HG03521 (cell line): ENCODE data around the gene MMP17.
"Not testable (repeated sequence)": the region's sequence is repeated elsewhere in the genome, so short reads cannot be mapped to it uniquely, and the experiment has no call there.

Experiments used
- ATAC-seq: cut with Tn5 transposase; IDR thresholded peaks from one replicate; pipeline ENCODE4 v1.9.1; 2021; ENCODE audit warnings: mild to moderate bottlenecking, moderate library complexity; ENCODE audit not compliant: unreplicated experiment

The MMP17 gene

DNA sequence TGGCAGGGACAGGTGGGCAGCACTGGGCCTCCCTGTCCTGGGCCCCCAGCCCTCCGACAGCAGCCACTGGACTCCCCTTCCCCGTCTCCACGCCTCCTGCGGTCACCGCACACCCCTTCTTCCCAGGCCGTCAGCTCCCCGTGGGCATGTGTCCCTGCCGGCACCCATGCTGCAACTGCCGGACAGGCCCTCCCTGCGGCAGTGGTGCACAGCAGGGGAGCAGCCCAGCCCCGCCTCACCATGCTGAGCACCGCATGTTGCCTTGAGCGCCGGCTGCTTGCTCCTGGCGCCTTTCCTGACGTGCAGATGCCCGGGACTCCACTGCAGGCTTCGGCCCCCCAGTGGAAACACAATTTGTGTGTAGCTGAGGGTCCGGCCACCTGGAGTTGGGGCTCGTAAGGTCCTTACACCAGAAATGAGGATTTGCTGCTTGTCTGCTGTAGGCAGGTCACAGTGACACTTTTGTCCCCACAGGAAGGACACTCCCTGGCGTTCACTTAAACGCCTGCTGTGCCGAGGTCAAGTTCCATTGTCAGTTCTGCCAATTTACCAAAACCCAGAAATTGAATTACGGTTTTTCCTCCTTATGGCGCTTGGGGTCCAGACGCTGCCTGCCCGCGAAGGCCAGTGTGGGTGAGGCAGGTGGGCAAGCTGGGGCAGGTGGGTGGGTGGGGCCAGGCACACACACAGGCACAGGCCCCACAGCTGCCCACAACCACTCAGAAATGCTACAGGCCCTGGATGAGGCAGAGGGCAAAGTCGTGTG is 28.2 kb upstream of the MMP17 start:
- no peak for ATAC-seq

DNA sequence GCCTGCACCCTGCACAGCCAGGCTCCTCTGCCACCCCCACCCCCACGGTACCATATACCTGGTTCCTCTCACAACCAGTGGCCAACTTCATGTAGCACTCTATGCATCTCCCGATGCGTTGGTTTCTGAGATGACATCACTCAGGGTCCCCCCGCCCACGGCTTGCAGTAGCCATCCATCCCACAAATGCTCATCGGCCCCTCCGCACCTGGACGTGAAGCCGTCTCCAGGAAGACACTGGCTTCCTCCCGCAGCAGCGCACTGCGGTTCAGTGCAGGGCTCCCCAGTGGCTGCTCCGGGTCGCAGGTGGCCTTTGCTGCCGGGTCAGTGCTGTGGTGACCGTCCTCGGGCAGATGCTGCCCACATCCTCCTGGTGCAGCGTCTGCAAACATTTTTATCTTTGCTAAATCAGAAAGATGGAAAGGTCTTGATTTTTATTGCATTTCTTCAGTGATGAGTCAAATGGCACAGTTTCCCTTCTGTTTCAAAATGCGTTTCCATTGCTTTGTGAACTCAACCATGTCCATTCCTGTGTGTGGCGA is 27.5 kb upstream of the MMP17 start:
- no peak for ATAC-seq

DNA sequence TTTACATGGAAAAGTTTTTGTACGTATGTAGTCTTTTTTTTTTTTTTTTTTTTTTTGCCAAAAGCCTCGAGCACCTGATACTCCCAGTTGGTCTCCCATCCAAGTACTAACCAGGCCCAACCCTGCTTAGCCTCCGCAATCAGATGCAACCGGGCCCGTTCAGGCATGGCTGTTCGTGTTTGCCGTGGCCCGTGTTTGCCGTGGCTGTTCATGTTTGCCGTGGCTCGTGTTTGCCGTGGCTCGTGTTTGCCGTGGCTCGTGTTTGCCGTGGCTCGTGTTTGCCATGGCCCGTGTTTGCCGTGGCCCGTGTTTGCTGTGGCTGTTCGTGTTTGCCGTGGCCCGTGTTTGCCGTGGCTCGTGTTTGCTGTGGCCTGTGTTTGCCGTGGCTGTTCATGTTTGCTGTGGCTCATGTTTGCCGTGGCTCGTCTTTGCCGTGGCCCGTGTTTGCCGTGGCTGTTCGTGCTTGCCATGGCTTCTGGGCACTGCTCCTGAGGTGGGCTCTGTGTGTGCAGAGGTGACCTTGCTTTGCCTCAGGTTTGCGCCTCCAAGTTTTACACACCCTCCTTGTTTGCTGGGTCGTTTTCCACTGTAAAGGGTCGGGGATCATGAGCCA is 26.8 kb upstream of the MMP17 start:
- ATAC-seq = no peak

DNA sequence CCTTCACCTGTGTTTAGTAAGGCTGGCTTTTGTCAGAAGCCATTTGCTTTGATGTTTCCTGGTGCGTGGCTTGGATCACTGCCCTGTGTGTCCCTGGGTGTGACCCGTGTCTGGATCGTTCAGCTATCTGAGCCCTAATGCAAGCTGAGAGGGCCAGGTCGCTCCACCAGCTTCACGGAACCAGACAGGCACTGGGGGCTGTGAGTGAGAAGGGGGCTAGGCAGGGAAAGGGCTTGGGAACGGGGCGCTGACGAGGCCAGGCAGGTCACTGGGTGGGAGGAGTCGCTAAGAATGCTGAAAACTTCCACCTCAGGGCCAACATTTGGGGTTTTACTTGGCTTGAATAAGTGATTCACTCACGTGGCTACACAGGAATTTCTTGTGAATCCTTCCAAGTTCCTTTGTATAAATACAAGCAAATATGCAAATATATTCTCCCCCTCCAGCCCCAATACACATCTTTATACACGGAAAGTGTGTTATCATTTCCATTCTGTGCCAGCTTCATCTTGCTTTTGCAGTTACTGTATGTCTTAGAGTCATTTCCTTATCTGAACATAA is 24.2 kb upstream of the MMP17 start:
- ATAC-seq = no peak

DNA sequence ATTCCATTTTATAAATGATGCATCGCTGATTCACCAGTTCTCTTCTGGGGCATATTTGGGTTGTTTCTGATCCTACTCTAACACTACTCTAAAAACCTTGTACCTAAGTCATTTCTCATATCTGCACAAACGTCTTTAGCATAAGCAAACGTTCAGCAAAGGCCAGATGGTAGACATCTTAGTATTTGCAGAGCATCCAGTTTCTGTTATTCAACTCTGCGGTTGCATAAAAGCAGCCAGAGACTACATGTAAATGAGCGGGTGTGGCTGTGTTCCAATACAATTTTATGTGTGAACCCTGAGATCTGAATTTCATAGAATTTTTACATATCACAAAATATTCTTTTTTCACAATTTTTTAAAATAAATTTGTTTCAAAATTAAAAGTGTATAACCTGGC is 22.8 kb upstream of the MMP17 start:
- ATAC-seq = no peak

DNA sequence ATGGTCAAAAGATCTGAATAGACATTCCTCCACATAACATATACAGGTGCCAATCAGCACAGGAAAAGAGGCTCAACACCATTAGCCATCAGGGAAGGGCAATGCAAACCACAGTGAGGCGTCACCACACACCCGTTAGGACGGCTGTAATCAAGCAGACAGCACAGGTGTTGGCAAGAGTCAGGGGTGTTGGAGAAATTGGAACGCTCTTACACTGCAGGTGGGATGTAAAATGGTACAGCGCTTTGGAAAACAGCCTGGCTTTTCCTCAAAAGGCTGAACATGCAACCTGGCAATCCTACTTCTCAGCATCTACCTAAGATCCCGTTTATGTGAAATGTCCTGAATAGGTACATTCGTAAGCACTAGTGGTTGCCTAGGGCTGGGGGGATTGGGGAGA is 21.5 kb upstream of the MMP17 start:
- no peak for ATAC-seq

DNA sequence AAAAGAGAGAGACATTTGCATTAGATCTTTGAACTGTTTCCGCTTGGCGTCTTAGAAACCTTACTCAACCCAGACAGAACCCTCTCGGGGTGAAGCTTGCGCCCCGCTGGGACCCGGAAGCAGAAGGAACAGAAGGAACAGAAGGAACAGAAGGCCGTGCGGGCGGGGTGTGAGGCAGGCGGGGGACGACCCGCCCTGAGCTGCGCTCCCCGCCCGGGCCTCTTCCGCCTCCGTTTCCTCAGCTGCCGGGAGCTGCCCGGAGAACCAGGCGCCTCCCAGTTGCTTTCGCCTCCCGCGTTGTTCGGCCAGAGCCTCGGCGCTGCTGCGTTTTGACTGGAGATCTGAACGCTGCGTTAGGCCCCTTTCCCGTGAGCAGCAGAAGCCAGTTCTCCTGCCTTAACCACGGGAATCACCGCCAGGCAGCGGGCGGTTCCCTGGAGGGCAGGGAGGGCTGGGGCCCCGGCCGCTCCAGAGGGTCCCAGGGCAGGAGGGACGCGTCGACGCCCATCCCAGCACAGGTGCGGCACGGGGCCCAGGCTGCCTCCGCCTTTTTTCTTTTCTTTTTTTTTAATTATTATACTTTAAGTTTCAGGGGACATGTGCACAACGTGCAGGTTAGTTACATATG is 19.3 kb upstream of the MMP17 start:
- ATAC-seq = no peak

DNA sequence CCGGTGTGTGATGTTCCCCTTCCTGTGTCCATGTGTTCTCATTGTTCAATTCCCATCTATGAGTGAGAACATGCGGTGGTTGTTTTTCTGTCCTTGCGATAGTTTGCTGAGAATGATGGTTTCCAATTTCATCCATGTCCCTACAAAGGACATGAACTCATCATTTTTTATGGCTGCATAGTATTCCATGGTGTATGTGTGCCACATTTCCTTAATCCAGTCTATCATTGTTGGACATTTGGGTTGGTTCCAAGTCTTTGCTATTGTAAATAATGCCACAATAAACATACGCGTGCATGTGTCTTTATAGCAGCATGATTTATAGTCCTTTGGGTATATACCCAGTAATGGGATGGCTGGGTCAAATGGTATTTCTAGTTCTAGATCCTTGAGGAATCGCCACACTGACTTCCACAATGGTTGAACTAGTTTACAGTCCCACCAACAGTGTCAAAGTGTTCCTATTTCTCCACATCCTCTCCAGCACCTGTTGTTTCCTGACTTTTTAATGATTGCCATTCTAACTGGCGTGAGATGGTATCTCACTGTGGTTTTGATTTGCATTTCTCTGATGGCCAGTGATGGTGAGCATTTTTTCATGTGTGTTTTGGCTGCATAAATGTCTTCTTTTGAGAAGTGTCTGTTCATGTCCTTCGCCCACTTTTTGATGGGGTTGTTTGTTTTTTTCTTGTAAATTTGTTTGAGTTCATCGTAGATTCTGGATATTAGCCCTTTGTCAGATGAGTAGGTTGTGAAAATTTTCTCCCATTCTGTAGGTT is 18.5 kb upstream of the MMP17 start:
- ATAC-seq = not testable (repeated sequence)

DNA sequence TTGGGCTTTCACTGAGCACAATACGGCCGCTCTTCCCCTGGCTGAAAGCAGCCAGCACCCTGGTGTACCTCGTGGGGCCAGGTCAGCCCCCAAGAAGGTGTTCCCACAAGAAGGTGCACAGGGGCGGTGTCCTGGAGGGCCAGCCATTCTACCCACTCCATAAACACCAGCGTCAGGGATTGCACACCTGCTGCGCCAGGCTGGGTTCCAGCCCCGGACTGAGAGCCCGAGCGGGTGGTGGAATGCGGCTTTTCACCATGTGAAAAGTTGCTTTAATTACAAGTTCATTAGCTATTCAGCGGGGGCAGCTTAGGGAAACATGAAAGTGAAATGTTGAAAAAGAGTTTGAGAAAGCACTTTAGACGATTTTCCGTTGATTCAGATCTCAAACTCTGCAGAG is 17.5 kb upstream of the MMP17 start:
- ATAC-seq = no peak

DNA sequence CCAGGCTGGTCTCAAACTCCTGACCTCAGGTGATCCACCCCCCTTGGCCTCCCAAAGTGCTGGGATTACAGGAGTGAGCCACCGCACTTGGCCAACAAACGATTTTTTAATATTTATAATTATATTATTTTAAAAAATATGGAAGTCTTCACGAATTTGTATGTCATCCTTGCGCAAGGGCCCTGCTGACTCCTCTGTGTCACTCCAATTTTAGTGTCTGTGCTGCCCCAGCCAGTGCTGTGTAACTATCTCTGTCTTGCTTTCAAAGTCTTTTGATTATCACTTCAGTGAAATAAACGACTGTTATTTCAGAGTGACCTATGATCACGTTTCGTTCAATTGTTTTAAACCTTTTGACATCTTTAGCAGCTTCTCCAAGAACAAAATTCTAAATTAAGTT is 13.1 kb upstream of the MMP17 start:
- no peak for ATAC-seq

DNA sequence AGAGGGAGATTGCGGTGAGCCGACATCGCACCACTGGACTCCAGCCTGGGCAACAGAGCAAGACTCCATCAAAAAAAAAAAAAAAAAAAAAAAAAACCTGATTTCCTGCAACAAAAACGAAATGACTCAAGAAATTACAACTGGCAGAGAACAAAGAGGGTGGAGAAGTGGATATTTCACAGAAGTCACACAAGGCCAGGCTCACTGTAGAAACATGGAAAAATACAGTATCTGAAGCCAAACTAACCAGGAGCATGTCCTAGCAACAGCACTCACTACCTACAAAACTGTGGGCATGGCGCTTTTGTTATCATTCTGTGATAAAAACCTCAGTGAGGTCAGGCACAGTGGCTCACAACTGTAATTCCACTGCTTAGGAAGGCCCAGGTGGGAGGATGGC is 11.7 kb upstream of the MMP17 start:
- ATAC-seq = no peak

DNA sequence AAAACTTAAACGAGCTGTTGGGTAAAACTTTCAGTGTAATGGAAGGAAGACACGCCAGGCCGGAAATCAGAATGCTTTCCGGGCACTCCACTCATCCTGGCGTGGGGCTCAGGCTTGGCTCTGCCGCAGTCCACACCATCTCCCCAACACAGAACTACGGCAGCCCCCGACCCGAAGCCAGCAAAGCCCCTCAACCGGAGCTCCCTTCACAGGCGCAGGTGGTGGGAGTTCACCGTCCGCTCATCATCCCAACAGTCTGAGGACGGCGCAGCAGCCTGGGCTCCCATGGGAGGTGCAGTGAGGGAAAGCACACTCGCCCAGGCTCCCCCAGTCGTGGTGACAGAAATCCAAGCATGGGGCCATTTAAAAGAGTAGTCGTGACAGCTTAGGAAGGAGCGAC is 11.0 kb upstream of the MMP17 start:
- no peak for ATAC-seq

DNA sequence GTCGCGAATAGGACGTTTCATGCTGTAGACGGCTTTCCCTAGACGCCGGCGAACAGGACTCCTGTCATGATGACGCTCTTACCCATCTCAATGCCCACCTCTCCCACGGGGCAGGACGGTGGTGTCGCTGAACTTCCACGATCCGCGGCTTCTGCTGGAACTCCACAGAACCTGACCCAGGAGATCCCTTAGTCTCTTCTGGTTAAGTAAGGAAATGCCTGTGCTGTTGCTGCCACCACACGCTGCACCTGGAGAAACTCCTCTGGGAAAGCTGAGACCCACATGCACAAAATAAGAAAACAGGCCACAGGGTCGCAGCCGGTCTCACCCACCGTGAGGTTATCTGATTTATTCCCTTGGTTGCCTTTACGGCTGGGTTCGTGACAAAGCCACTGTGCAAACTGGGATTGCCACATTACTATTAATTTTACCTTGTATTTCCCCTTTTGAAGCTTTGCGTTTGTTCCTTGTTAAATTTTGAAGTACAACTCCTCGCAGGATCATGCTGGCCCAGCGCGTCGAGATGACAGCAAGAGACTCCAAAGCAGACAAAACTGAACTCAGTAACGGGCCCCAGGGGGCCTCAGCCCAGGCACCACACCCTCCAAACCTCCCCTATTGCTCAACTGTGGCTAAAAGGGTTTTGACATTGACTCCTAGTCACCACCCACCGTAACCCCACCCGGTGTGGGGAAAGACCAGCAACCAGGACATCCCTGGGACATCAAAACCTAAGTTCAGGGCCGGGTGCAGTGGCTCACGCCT is 9.2 kb upstream of the MMP17 start:
- no peak for ATAC-seq

DNA sequence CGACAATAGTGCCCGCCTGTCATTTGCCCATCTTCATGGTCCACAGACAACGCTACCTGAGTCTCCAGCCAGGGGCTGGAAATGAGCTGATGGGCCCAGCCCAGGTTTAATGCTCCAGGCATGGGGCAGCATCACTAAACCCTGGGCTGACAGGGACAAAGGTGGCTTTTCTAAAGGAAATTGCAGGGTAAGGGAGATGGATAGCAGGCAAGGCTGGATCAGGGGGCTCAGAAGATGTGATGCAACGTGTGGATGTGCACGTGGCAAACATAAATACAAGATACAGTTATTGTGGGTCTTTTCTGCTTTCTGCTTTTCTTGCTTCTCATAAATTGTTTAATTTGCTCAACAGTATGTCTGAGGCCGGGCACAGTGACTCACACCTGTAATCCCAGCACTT is 3.7 kb upstream of the MMP17 start:
- no peak for ATAC-seq

DNA sequence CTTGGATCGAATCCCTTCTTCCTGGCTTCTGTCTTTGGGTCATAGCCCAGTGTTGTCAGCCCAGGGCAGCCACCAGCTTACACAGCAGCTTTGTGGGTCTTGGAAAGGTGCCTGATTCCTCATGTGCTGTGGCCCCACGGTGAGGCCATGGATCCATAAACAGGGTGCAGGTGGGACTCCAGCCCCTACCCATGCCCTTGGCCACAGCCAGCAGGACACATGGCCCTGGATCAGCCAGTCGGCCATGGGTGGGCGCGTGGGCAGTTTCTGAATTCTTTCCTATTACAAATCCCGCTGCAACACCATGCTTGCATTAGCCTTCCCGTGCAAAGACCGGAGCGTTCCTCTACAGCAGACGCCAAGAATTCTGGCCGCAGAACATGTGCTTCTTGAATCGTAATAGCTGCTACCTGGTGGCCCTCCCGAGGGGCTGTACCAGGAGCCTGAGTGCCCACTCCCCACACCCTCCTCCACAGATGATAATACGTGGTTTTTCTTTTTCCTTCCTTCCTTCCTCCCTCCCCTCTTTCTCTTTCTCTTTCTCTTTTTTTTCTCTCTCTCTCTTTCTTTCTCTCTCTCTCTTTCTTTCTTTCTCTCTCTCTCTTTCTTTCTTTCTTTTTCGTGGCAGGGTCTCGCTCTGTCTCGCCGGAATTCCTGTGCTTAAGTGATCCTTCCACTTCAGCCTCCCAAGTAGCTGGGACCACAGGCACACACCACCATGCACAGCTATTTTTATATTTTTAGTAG is 2.9 kb upstream of the MMP17 start:
- no peak for ATAC-seq

DNA sequence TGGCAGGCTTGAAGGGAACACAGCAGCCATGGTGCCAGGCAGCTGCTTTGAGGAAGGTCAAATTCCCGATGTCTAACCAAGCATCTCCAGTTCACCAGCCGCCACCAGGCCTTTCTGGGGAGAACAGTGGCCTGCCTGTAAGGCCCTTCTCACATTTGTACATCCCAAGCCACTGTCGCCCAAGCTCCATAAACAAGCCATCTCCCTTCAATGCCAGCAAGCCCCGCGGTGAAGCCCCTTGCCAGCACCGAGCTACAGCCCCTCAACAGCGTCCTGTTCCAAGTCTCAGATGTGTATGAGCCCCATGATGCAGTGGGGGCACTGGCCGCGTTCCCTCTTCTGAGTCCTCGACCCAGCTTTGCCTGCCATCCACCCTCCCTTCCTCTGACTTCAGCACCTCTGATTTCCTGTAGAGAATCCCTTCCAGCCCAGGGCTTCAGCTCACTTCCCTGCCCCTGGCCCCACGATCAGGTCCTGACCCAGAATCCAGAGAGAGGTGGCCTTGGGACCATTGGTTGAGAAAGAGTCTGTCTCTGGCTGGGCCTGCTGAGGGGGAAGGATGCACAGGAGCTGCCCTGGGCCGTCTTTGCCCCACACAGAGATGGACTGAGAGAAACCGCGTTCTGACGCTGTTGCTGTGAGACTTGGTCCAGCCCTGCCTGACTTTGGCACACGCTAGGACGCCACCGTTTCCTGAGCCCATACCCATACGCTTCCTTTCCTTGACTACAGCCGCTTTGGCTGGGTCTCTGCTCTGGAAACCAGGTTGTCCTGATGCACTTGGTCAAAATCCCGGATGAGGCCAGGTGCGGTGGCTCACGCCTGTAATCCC is 1.9 kb upstream of the MMP17 start:
- no peak for ATAC-seq

DNA sequence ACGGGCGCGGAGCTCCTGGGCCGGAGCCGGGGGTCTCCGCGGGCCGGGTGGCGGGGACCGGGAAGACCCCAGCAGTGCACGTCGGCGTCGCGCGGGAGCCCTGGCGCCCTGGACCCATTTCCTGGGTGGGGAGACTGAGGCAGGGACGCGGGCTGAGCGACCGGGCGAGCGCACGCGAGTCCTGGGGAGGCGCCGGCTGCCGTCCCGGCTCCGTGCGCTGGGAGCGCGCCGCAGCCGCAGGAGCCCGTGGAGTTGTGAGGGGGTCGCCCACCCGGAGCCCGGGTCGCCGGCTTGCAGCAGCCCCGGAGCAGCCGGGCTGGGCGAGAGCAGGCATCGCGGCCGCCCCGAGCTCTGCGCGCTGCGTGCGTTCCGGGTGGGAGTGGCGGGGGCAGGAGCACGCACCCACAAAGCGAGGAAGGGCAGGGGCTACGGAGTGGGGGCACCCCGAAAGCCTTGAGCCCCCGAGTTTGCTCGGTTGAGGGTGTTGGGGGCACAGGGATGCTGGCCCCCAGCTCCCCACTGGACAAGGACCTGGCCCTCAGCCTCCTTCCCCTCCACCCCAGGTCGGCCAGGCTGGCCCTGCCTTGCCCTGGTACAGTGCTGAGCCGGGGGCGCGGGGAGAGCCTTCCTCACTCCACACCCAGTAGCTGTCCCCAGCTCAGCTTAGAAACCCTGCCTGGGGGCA is 620 bp downstream of the MMP17 start:
- ATAC-seq = no peak

DNA sequence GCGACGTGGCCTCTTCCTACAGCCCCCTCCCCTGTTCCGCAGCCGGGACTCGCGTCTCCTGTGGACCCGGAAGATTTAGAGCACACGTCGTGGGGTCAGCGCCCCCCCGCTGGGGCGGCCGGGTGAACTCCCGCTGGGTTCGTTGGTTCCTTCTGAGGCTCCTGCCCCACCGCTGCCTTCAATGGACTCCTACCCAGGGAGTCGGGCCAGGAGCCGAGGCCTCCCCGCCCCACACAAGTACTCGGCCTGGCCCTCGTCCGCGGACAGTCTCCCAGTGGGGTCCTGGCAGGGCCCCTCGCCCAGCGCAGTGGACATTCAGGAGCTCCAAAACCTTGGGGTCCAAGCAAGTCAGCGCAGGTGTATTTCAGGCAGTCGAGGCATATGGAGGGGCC is 1.2 kb downstream of the MMP17 start:
- ATAC-seq = no peak
